ENCODE results near the gene PXK.

Gene PXK

DNA sequence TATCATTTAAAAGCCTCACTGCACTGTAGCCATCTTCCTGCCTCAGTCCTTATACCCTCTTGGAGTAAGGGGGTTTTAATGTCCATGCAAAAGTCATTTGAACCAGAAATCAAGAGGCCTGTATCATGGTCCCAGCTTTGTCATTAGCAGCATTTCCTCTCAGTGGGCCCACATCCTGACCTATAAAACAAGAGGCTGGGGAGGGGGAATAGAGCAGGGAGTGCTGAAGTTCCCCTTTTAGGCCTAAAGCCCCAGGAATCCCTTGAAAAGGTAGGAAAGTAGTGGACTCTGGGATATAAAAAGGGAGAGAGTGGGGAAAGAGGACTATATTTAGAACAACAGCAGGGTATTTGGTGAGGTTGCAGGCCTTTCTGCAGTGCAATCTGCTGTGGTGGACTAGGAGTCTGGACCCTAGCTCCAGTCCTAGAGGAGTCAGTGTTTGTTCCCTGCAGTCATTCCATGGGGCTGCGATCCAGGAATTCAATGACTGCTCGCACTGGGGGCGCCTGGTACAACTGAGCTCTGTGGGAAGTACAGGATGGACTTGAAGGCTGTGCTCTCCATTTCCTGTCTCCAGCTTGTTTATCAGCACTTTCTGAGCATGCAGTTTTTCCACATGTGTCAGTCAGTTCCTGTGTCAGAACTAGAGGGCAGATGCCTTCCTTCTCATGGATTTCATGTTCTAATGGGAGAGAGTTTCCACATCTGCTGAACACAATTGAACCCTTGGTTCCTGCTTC lies 54.1 kb downstream of the PXK start:
- no peak for DNase-seq

DNA sequence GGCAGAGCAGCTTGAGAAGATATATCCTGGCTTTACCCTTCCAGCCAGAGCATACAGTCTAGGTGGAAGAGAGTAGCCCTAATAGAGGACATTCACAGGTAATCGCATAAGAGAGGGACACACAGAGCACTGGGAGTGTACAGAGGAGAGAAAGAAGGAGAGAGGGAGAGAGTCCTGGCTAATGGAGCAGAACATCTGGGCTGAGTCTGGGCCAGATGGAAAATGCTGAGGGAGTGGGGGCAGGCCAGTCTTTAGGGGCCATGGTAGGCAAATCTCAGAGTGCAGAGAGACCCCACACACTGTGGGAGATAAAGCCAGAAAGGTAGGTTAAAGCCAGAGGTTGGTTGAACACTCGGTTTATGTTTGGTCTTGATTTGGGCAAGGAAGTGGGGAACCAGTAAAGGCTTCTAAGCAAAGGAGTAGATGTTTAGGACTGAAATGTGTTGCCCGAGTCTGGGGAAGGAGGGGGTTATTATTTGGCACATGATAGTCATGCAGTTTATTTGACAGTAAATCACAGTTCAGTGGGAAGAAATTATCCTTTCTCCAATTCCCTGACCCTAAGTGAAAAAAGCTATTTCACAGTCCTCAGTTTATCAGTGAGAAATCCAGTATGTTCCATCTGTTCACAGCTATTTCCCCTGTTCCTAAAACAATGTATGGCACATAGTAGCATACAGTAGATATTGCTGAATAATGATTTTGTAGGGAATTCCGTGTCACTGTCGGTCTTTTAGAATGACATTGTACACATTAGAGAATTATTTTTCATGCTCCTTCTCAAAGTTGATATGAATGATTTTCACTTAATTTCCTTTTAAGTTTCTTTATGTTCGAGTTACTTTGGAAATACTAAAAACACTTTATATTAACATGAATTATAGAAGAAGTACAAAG lies 55.2 kb downstream of the PXK start:
- no peak for DNase-seq

DNA sequence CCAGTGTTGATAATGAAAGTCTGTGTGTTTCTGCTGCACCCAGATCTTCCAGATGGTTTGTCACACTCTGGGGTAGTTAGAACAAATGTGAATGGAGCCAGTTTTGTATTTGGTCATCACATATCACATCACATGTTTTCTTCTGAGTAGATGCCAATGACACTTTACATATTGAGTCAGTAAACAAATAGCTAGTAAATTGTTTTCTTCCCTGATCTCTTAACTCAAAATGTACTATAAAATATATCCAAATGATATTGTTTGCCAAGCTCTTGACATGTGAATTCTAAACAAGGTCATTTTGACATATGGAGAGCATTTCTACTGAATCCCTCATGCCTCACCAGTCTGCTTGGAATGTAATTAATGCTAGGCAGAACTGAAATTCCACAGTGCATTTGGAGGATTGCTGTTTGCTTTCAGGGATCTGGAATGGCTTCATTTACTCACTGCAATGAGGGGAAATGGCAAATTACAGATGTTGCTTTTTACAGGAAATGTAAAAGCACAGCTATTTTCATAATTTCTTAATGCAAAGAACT lies 55.9 kb downstream of the PXK start:
- no peak for DNase-seq

DNA sequence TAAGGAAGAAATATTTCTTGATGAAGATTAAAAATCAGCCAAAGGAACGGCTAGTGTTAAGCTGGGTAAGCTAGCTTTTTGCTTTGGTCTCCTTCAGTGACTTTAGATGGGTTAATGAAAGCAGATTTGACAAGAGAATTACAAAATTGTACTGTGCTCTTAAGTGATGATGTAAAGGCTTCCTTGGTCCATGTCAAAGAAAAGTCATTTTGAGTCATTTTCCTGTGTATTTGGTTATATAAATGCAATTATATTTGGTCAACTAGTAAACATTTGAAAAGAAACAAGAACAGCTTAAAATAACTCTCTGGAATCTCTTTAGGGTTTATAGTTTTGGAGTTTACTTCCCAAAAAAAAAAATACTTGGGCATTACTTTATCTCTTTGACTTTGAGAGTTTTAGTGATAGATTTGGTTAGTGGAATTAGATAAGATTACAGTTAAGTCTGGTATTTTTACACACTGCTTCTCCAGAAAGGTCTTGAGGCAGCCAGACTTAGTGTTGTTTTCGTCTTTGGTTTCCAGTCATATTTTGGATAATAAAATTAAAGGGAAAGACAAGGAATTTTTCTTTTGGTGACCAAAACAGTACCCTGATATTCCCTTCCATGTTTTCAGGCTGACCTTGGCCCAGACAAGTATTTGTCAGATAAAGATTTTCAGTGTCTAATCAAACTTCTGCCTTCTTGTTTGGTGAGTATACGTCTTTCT lies 58.6 kb downstream of the PXK start:
- DNase-seq, result no peak

DNA sequence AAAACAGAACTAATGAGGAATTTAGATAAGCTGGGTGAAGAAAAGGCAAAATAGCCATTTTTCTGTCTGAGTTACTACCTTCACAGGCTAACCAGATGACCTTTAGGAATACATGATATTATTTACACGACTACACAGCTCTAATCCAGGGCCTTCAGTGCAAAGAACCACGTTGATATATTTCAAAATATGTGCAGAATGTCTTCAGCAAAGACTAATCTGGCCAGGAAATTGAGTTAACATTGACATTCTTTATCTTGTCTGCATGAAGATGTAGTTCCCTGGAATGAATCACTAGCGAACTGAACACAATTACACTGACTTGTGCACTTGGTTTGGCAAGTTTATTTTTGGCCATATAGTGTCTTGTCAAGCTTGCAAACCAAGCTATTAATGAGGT lies 59.5 kb downstream of the PXK start:
- DNase-seq, result no peak

DNA sequence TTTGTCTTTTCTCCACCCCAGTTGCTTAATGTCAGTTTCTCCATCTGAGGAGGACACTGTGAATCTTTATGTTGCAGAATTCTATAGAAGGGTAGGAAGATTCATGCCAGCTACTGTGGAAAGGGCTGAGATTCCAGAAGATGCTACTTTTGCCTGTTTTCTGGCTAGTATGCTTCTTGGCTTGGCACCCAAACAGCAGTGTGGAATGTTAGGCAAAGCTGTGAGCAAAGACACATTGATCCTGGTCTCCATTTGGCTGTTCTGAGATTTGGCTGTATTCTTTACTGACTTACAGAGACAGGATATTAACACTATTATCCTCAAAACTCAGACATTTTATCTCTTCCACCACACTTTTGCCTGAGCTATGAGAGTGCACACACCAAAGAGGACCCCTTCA lies 61.6 kb downstream of the PXK start:
- DNase-seq, result no peak

DNA sequence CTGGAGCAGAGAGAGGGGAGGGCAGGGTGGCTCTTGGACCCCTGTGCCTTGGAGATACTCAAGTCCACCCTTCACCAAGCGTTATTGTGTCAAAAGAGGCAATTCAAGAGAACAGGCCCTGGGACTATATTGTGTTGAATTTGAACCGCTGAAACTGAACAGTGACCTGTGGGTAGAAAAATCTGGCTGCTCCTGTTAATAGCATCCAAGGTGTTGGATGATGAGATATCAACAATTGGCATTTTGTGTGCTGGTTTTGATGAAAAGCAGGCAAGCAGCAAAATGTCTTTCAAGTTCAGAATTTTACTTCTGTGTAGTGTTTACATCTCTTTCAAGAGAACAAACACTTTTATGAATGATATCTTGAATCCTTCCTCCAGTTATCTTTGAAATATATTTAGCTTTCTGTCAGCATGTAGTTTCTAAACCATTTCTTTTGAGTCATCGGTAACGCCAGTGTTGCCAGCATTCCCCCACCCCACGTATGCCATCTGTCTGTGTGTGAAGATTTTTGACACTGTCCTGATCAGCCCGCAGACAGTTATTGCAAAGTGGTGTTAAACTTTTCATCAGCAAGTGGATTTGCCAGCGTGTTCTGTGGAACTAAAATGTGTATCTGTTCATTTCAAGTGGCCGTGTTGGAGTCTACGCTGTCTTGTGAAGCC lies 66.1 kb downstream of the PXK start:
- DNase-seq, result no peak

DNA sequence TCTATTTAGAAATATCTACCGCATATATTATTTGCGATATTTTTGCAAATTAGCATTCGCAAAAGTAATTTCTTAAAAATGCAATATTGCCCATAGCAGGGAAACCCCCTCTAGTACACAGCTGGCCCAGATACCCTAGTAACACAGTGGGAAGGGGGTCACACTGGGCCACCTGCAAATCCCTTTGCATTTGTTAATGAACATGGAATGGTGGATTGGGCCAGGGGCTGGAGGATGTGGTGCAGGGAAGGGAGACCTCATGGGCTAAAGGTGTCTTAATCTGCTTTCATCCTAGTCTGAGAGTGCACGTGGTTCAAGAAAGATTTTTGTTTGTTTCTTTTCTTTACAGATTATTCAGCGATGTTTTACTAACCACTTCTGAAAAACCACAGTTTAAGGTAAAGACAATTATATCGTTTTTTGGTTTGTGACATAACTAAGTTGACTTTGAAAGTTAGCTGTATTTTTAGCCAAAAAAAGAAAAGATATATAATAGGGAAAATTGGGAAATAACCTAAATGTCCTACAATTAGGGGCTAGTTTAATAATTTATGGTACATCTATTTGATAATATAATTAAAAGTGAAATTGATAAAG lies 70.9 kb downstream of the PXK start:
- no peak for DNase-seq

DNA sequence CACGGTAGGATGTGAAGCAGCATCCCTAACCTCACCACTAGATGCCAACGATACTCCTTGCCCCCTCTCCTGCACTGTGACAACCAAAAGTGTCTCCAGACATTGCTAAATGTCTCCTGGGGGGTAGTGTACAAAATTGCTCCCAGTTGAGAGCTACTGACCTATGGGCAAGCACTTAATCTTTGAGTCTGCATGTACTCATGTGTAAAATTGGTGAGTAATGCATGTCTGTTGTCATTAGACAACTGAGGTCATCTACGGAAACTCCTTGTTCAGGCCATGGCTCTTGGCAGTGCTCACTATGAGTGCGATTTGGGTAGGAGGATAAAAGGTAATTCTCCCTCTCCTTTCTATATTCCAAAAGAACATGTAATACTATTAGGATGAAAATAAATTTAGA lies 71.7 kb downstream of the PXK start:
- DNase-seq, result no peak

DNA sequence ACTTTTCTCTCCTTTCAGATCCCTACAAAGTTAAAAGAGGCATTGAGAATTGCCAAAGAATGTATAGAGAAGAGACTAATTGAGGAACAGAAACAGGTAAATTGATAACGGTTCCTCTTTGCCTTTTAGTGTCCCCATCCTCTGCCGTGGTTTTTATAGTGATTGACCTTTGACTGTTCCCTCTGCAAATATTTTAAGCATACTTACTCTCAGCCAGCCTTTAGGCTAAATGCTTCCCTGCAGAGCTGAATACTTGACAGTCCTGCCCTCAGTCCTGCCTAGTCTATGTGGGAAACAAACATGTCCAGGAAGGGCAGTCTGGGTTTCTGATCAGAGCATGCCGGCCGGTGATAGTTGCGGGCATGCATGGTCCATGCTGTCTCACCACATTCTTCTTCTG lies 76.2 kb downstream of the PXK start:
- DNase-seq, result no peak

DNA sequence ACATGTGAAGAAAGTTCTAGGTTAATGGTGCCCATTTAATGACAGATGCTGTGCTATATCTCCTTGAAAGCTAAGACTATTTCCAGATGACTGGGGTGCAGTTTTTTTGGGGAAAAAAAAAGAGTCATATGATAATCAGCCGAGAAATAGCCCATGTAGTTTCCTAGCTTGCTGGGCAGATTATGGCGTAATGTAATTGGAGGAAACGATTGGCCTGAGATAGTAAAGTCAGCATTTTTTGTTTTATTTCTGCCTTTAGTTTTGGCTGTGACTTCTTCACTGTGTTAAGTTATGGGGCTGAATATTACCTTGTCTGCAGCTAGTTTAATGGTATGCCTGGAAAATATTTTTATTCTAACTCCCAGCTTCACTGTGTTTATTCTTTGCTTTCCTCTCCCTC lies 77.0 kb downstream of the PXK start:
- no peak for DNase-seq

DNA sequence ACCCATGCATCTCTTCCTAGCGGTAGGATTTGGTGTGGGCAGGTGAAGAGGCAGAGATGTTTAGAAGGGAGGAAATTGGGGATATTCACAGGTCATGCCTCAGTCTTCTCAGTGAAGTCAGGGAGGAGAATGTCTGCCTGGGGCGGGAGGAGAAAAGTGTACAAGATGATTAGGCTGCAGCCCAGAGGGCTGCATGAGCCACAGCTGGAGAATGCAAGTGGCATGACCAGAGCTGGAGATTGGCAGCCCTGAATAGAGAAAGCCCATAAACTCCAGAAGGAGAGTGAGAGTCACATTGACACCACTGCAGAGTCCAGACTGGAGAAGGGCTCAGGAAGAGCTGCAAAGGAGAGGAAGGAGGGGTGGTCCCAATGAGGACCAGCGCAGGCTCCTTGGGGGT lies 78.3 kb downstream of the PXK start:
- DNase-seq, result no peak

DNA sequence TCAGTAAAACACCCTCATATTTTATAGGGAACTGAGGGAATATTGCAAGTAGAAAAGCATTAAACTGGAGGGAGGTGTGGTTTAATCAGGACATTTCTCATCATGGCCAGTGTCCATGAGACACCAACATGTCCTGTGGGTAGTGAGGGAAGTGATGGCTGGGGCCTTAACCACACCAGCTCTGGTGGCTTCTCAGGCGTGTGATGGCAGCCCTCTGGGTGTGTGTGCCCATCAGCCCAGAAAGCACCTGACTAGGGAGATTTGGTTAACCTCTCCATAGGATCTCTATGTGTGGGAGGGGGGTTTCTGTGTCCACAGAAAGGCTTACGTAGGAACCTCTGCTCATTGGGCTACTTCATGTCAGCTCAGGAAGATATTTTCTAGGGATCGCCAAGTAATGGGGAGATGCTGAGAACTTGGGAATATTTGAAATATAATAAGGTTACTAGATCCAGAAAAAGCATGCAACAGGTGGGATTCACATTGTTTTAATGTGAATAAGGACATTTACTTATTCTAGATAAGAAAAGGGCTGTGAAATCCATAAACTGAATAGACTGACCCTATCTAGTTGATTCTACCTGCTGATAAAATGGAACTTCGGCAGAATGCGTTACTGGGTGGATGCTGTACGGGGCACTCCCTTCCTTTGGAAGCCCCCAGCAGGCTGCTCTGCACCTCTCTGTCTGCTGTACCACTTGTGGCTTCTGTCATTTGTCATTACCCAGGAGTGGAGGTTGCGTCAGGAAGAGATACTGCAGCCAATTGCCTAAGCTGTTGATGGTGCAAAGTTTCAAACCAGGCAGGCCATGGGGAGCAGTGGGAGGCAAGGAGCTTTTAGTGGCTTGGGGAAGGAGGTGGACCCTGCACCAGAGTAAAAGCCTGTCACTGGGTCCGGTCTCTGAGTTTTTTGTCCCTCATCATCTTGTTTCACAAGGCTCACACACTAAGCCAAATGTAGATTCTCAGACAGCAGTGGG lies 79.4 kb downstream of the PXK start:
- DNase-seq, result no peak

DNA sequence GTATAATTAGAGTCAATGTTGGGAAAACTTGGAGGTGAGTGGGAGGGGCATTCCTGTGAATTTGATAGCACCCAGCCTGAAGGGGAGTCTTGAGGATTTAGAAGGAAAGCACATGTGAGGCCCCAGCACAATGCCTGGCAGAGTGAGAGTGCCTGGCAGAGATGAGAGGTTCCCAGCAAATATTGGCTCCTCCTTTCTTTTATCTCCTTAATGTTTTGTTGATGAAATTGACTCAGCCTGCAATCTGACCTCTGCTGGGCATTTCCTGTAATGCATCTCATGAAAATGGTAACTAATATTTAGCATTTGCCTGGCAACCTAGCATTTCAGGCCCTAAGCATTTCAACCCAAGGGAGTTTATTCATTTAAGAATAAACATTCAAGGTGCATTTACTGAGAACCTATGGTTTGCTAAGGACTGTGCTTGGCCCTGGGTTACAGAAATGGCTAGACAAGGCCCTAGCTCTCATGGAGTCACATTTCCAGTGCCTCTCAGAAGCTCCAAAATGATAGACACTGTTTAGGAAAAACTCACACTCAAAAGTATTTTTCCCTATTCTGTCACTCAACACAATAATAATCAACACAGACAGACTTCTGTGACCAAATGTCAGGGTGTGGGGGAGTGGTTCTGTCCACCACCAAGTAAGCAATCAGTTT lies 82.0 kb downstream of the PXK start:
- DNase-seq, result no peak

DNA sequence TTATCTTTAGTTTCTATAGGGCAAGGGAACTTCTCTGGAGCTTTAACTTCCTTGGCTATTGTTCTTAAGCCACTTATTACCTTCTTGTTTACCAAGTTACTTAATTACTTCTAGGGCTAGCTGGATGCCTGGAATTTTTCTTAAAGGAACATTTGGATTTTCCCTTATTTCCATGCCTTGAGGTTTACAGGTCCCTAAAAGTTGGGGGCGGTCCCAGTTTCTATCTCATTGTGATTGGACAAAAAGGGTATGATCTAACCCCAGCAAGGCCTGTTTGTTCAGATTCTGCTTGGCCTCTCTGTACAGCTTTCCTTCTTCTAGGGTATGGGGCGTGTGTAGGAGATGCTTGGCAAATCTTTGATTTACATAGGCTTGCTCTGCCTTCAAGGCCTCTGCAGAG lies 83.5 kb downstream of the PXK start:
- no peak for DNase-seq

DNA sequence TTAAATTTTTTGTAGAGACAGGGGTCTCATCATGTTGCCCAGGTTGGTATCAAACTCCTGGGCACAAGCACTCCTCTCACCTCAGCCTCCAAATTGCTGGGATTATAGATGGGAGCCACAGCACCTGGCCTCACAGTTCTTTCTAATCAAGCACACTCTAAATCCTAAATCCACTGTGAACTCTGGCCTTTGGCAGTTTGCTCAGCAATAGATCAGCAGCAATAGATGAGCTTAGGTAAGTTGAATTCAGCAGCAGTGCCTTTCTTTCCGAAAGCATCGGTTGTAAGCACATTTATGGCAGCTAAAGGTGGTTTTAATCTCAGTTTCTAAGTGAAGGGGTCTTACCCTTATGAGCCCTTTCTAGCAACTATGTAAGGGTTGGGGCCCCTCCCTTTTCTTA lies 84.4 kb downstream of the PXK start:
- no peak for DNase-seq

DNA sequence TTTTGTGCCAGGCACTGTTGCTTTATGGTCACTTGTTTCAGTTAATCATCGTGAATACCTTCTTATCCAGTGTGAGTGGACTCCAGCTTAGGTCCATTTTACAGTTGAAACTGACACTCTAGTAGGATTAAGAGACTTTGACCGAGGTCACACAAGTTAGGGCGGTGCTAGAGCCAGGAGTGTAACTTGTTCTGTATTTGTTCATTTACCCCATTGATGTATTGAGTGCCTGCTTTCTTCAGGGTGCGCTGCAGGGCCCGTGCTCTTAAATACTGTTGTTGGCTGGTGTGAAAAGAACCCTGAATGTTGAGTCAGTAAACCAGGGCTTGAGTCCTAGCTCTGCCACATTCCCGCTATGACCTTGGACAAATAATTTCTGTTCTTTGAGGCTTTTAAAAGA lies 85.5 kb downstream of the PXK start:
- DNase-seq, result no peak

DNA sequence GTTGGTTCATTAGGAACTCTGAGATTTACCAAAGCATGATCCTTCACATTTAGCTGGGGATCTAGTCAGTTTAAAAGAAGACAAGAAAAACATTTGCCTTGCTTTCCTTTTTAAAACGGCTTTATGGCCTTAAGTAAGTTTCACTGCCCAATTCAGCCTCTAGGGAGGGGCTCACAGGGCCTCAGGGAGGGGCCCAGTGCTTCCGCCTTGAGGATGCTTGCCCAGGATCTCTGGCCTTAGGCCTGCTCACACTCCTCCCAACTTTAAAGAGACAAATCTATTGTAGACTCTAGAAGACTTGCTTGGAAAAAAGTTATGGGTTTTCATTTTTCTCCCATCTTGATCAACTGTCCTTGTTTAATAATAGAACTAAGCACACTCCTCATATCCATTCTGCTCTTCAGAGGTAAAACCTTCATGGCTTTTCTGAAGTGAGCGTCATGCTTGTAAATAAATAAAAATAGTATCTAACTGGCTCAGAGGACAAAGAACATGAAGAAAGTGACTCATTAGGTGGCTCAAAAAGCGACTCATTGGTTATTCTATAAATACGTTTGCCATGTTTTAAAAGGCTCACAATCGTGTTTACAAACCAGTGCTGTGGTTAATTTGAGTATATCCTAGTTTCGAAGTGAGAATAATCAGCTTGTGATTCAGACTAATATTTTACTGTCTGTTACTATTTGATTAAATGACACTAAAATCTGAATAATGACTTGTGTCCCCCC lies 87.3 kb downstream of the PXK start:
- DNase-seq, result no peak

DNA sequence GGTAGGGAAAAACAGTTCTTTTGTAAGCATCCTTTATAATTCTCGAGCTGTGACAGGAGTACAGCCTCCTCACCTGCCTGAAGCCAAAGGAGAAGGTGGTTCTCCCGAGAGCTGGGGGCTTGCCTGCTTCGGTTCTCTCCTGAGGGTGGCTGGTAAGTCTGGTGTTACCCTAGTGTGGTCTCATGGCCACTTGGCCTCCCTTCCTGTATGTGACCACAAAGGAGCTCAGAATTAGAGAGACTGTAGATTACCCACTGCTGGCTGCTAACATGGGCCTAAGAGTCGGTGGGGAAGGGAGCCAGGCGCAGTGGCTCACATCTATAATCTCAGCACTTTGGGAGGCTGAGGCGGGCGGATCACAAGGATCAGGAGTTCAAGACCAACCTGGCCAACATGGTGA lies 88.3 kb downstream of the PXK start:
- no peak for DNase-seq

DNA sequence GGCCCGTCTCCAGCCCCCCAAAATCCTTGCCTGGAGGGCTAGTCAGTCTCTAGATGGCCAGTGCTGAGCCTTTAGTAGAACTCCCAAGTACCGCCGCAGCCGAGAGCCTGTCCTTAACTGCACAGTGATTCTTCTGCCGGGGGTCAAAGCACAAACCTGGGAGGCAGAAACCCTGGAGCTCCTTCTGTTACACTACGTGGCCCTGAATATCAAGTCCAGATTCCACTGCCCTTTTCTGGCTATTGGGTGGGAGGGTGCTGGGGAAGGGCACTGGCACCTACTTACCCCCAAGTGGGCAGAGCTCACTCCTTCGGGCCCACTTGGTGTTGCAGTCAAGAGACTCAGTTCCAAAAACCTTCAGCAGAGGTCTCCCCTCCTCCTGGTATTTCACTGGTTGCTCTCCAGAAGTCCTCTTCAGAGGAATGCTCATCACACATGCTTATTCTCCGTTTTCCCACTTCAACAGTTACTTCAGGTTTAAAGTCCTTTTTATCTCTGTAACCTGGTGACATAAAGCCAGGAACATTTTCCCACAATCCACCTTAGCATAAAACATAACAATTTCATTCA lies 90.1 kb downstream of the PXK start:
- DNase-seq, result no peak
